ENCODE results near the gene LARGE1.

- TF ChIP-seq, protein P1, sequence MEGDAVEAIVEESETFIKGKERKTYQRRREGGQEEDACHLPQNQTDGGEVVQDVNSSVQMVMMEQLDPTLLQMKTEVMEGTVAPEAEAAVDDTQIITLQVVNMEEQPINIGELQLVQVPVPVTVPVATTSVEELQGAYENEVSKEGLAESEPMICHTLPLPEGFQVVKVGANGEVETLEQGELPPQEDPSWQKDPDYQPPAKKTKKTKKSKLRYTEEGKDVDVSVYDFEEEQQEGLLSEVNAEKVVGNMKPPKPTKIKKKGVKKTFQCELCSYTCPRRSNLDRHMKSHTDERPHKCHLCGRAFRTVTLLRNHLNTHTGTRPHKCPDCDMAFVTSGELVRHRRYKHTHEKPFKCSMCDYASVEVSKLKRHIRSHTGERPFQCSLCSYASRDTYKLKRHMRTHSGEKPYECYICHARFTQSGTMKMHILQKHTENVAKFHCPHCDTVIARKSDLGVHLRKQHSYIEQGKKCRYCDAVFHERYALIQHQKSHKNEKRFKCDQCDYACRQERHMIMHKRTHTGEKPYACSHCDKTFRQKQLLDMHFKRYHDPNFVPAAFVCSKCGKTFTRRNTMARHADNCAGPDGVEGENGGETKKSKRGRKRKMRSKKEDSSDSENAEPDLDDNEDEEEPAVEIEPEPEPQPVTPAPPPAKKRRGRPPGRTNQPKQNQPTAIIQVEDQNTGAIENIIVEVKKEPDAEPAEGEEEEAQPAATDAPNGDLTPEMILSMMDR (IDR thresholded peaks at IDR 0.05) = no peak
- no peak for TF ChIP-seq POLR2A (IDR thresholded peaks at IDR 0.05)
Observed at GRCh38 chr22:33829546-33830280, 90.6 kb downstream of the LARGE1 start.

Measured in uterus (tissue), 2 donors.